Adrenal gland (tissue), 5 donors: ENCODE measurements around the gene PROX1.

ENCODE experiments used
- POLR2A ChIP-seq, 2 donors: fragments of 450-650 bp; IDR thresholded peaks; one replicate each; pipeline ENCODE4 v1.6.1; 2017; ENCODE audit warnings: antibody characterized with exemption in 2 of 2, mild to moderate bottlenecking in 2 of 2, moderate library complexity in 1 of 2
- TF ChIP-seq, protein P1 (sequence below), 6 experiments: fragments of 450-650 bp in 4 of 6; fragments of 200-600 bp in 2 of 6; sonication (generic) in 1 of 6; IDR thresholded peaks; 1 replicate in 5 of 6; 2 replicates in 1 of 6; pipeline versions ENCODE4 v1.5.1 to v1.8.0; 2016 to 2021; ENCODE audit warnings: antibody characterized with exemption in 6 of 6, mild to moderate bottlenecking in 2 of 6, moderate library complexity in 1 of 6
- donor health status: DM: no; HTN: no; CAD: no.

DNA sequence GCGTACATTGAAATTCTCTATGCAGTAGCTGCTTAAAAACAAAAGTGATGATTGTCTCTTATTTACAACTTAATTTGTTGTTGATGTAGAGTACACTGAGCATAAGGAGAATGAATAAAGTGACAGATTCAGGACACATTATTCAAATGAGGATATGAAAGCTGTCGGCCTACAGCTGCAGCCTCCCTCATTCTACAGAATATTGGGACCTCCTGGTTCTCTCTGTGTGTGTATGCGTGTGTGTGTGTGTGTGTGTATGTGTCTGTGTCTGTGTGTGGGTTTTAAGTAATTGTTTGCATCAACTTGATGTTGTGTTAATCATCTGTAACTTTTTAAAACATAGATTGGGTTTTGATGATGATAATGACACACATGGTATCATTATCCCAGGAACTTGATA is 17.9 kb downstream of the PROX1 start:
- TF ChIP-seq POLR2A (IDR thresholded peaks at IDR 0.05) = no peak
- TF ChIP-seq, protein P1, sequence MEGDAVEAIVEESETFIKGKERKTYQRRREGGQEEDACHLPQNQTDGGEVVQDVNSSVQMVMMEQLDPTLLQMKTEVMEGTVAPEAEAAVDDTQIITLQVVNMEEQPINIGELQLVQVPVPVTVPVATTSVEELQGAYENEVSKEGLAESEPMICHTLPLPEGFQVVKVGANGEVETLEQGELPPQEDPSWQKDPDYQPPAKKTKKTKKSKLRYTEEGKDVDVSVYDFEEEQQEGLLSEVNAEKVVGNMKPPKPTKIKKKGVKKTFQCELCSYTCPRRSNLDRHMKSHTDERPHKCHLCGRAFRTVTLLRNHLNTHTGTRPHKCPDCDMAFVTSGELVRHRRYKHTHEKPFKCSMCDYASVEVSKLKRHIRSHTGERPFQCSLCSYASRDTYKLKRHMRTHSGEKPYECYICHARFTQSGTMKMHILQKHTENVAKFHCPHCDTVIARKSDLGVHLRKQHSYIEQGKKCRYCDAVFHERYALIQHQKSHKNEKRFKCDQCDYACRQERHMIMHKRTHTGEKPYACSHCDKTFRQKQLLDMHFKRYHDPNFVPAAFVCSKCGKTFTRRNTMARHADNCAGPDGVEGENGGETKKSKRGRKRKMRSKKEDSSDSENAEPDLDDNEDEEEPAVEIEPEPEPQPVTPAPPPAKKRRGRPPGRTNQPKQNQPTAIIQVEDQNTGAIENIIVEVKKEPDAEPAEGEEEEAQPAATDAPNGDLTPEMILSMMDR (IDR thresholded peaks at IDR 0.05) = no peak
